Spleen (tissue), 11 donors: ENCODE data around the gene TUBGCP6. TPM values are rescaled to one million over a fixed set of nuclear protein-coding genes. Genes with fewer than 3 reads are reported as not detected.
A peak's percentile ranks its signal among the peaks of the same experiment; 100 is the strongest.

Experiments used
- DNase-seq: peaks from one replicate; pipeline ENCODE4 v3.0.0-alpha.2; 2020
- H3K27ac ChIP-seq, 8 donors: fragments of 200-600 bp; sonication (generic) in 7 of 8; 1 replicate in 4 of 8; 2 replicates in 4 of 8; pipeline versions ENCODE4 v1.5.0 to v1.8.0; 2016 to 2021; ENCODE audit warnings: inconsistent platforms in 4 of 8, mild to moderate bottlenecking in 4 of 8, moderate library complexity in 1 of 8
- H3K27me3 ChIP-seq, 7 donors: fragments of 200-600 bp; sonication (generic) in 6 of 7; replicated peaks in 1 of 7; 1 replicate in 4 of 7; 2 replicates in 3 of 7; pipeline versions ENCODE4 v1.5.0 to v1.8.0; 2016 to 2021; ENCODE audit warnings: inconsistent platforms in 3 of 7, mild to moderate bottlenecking in 1 of 7
- H3K36me3 ChIP-seq, 6 donors: fragments of 200-600 bp; sonication (generic) in 5 of 6; 1 replicate in 4 of 6; 2 replicates in 2 of 6; pipeline versions ENCODE4 v1.5.0 to v1.8.0; 2016 to 2021; ENCODE audit warnings: inconsistent platforms in 2 of 6
- H3K4me1 ChIP-seq, 6 donors: fragments of 200-600 bp; sonication (generic) in 5 of 6; 1 replicate in 3 of 6; 2 replicates in 3 of 6; pipeline versions ENCODE4 v1.5.0 to v1.8.0; 2016 to 2021; ENCODE audit warnings: inconsistent platforms in 3 of 6
- H3K4me3 ChIP-seq, 8 donors: fragments of 200-600 bp; sonication (generic) in 7 of 8; 1 replicate in 4 of 8; 2 replicates in 4 of 8; pipeline versions ENCODE4 v1.5.0 to v1.8.0; 2016 to 2021; ENCODE audit warnings: inconsistent platforms in 4 of 8, mild to moderate bottlenecking in 4 of 8, moderate library complexity in 2 of 8
- H3K9me3 ChIP-seq, 8 donors: fragments of 200-600 bp; sonication (generic) in 7 of 8; 1 replicate in 4 of 8; 2 replicates in 4 of 8; pipeline versions ENCODE4 v1.5.0 to v1.8.0; 2016 to 2021; ENCODE audit warnings: inconsistent platforms in 4 of 8
- CTCF ChIP-seq, 11 experiments: fragments of 200-600 bp in 7 of 11; fragments of 450-650 bp in 4 of 11; sonication (generic) in 4 of 11; IDR thresholded peaks in 8 of 11; conservative IDR thresholded peaks in 3 of 11; 1 replicate in 7 of 11; 2 replicates in 4 of 11; pipeline versions ENCODE4 v1.4.0 to v1.8.0; 2016 to 2021; ENCODE audit warnings: antibody characterized with exemption in 11 of 11, inconsistent platforms in 4 of 11, mild to moderate bottlenecking in 1 of 11
- POLR2A ChIP-seq, 3 donors: fragments of 450-650 bp; IDR thresholded peaks; one replicate each; pipeline ENCODE4 v1.5.1; 2017; ENCODE audit warnings: antibody characterized with exemption in 3 of 3, mild to moderate bottlenecking in 1 of 3
- POLR2AphosphoS5 ChIP-seq, 3 donors: sonication (generic); formaldehyde crosslinking; IDR thresholded peaks; one replicate each; pipeline ENCODE4 v1.5.1; 2017; ENCODE audit warnings: antibody characterized with exemption in 3 of 3
- WGBS, 5 donors: extraction: QIAGEN DNeasy Blood & Tissue Kit in 3 of 5; methylation state at CpG; one replicate each; pipeline versions ENCODE4 v1.1.5 to v1.1.7; 2013 to 2018; 5-methylcytosine and 5-hydroxymethylcytosine counted together
- intact Hi-C: fragments of 100-400 bp; cut with DNase I; formaldehyde crosslinking; loops from one replicate; pipeline ENCODE4 v1.15.0; 2023; ENCODE audit warnings: low total_unique reads
- polyA plus RNA-seq, 3 donors: library from polyadenylated mRNA; stranded (reverse); fragments of 200-250 nt; gene quantifications; one replicate each; pipeline ENCODE4 v1.2.1, GENCODE V29; 2013
- total RNA-seq, 7 donors: library from RNA; depleted of rRNA in 3 of 7; stranded (reverse); fragments of >200 nt in 3 of 7; fragmentation: NEBNext Ultra II Directional in 4 of 7; extraction: Animal tissue kit (Norgen Biotek cat#: 25700) in 4 of 7; gene quantifications; one replicate each; pipeline versions ENCODE4 v1.1.0 to v1.2.1, GENCODE V29; 2016 to 2021
- donor health status: healthy with polysubstance abuse.
- donor health status: DM: no; HTN: no; CAD: no; lungs with moderate emphysema.
- donor health status: DM: no; HTN: no; CAD: no.
- donor health status: Bipolar disorder and iron deficiency.
- donor health status: healthy.
- donor health status: DM: no; HTN: no; CAD: no.
- donor health status: DM: yes; HTN: yes; CAD: no.

The TUBGCP6 gene
- total and polyA plus RNA-seq, 10 donors, result 36.0 to 98.0 (median 69.3) TPM

- no peak for TF ChIP-seq CTCF (IDR thresholded peaks at IDR 0.05 in 8 of 11, conservative IDR thresholded peaks at IDR 0.05 in 3 of 11)
- TF ChIP-seq POLR2AphosphoS5 (IDR thresholded peaks at IDR 0.05), result peak in 2 of 3 donors; percentile 40 to 55
- Histone ChIP-seq H3K4me3 (peak overlapping the region in 7 of 8 donors; percentile 17 to 57 (median 23)), H3K4me1 (peaks cover 48 to 100% (median 87%) of the 10 kb centered on the region in 6 donors), H3K9me3 (no peaks in the 10 kb centered on the region), H3K36me3 (peaks cover 0 to 43% (median 26%) of the 10 kb centered on the region in 6 donors), H3K27ac (peak overlapping the region; percentile 30 to 96 (median 76)), H3K27me3 (peaks cover 0 to 76% (median 7%) of the 10 kb centered on the region in 7 donors)
- no peak for DNase-seq
- 6 to 15% (median 10%) methylated on average over 17 to 29 of the region's 29 CpGs for WGBS, 5 donors
- intact Hi-C loops, result no loop called here
Measured at GRCh38 chr22:50292643-50293440, 48.0 kb upstream of the TUBGCP6 start.

DNA sequence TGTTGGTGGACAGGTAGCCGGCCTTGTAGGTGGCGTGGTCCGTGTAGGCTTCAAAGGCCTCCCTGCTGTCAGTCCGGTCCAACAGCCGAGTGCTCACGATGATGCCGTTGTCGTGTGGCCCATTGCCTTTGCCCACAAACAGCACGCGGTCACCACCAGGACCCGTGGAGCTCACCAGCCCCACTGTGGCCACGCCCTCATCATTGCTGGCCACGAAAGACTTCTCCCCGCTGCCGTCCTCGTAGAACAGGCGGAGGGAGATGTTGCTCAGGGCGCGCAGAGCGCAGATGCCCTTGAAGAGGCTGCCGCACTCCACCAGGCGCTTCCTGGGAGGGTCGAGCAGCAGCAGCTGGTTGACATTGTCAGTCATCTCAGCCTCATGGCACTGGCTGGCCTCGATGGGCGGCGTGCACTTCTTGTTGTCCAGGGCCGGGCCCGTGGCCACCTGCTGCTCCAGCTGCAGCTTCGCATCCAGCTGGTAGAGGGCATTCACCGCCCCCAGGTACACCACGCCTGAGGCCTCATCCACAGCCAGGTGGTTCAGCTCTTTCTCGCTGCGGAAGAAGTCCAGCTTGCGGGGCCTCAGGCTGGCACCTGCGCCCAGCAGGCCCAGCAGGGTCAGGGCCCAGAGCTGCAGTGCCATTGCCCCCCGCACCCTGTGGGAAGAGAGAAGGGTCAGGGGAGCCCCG, 45.3 kb upstream of the TUBGCP6 start:
- Histone ChIP-seq H3K4me3 (no peak overlapping the region), H3K36me3 (peaks cover 0 to 68% (median 46%) of the 10 kb centered on the region in 6 donors), H3K27ac (peak overlapping the region in 2 of 8 donors; percentile 29 to 94), H3K9me3 (no peaks in the 10 kb centered on the region), H3K4me1 (peaks cover 36 to 89% (median 63%) of the 10 kb centered on the region in 6 donors), H3K27me3 (peaks cover 0 to 71% (median 7%) of the 10 kb centered on the region in 7 donors)
- TF ChIP-seq POLR2AphosphoS5 (IDR thresholded peaks at IDR 0.05), result peak in 2 of 3 donors; percentile 61 to 72
- TF ChIP-seq CTCF (IDR thresholded peaks at IDR 0.05 in 8 of 11, conservative IDR thresholded peaks at IDR 0.05 in 3 of 11), result no peak
- no peak for DNase-seq
- 67 to 86% (median 76%) methylated on average over 10 to 37 of the region's 37 CpGs for WGBS, 5 donors
- intact Hi-C loops, result no loop called here

DNA sequence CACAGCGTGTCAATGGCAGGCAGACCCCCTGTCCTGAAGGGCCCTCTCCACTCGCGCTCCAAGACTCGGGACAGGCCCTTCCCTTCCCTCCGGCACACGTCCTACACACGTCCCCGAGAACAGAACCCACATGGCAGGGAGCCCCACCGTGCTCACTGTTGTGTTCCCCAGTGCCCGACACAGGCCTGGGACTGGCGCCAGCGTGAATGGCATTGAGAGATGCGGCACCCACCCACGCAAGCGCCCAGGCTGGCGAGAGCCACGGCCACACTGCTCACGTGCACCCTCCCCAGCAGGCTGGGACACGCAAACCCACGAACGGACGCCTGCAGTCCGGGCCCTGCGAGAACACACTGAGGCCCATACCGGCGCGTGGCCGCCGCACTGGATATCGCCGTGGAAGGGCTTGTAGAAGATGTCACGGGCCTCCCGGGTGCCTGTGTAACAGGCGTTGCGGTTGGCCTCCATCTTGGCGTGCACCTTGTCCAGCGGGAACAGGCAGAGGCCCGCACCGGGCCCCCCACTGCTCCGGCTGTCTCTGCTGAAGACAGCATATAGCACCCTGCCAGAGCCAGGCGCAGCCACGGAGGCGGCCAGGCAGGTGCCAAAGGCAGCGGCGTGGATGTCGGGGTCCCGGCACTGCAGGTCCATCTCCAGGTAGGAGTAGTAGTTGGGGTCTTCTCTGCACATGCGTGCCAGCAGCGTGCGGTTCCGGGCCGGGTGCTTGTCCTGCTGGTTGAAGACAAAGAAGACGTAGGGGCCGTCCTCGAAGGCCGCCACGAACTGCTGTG, 44.5 kb upstream of the TUBGCP6 start:
- peaks cover 0 to 67% (median 7%) of the 10 kb centered on the region in 7 donors for H3K27me3 ChIP-seq
- intact Hi-C loops, result no loop called here
- H3K36me3 ChIP-seq, result peaks cover 0 to 75% (median 50%) of the 10 kb centered on the region in 6 donors
- H3K4me1 ChIP-seq, result peaks cover 31 to 82% (median 56%) of the 10 kb centered on the region in 6 donors
- H3K9me3 ChIP-seq, result no peaks in the 10 kb centered on the region
- H3K27ac ChIP-seq, result peak overlapping the region in 2 of 8 donors; percentile 23 to 38
- no peak for TF ChIP-seq CTCF (IDR thresholded peaks at IDR 0.05 in 8 of 11, conservative IDR thresholded peaks at IDR 0.05 in 3 of 11)
- no peak for TF ChIP-seq POLR2A (IDR thresholded peaks at IDR 0.05)
- TF ChIP-seq POLR2AphosphoS5 (IDR thresholded peaks at IDR 0.05), result peak in 1 of 3 donors; percentile 7
- no peak overlapping the region for H3K4me3 ChIP-seq
- 88 to 95% (median 89%) methylated on average over 21 to 57 of the region's 57 CpGs for WGBS, 5 donors
- no peak for DNase-seq
